Smooth muscle cell of the umbilical artery (primary cell): Measurements from ENCODE around the gene MUL1. TPM values are rescaled to one million over a fixed set of nuclear protein-coding genes. Genes with fewer than 3 reads are reported as not detected.

ENCODE experiments used
- total RNA-seq: library from RNA; depleted of rRNA; stranded (reverse); fragments of >200 nt; gene quantifications from 2 replicates; pipeline ENCODE4 v1.2.3, GENCODE V29; 2014

The MUL1 gene
- total RNA-seq, result 27.3 and 30.6 TPM in 2 replicates

GRCh38 chr1:20507564-20508410, at the start of gene MUL1:
Gene MUL1, minus strand, starts transcription at chr1:20508151. Its CDS starts 127 bp downstream, at chr1:20508024.

GRCh38 chr1:20551945-20552727, 44.2 kb upstream of the MUL1 start, which contains the start of gene FAM43B:
Gene FAM43B, plus strand, starts transcription at chr1:20552573. Its CDS starts 401 bp downstream, at chr1:20552974.

GRCh38 chr1:20485527-20486456, 22.2 kb downstream of the MUL1 start, which contains the start of gene CAMK2N1:
Gene CAMK2N1, minus strand, starts transcription at chr1:20486210. Its CDS starts 831 bp downstream, at chr1:20485379.

Other genes with a start within 250 kb of the MUL1 start
- gene VWA5B1, start 217.3 kb downstream of the MUL1 start, total RNA-seq, result not detected in 2 replicates
- 2.1 and 8.5 TPM in 2 replicates for gene CAMK2N1, start 21.9 kb downstream of the MUL1 start, total RNA-seq
- 0.09 TPM in 1 of 2 replicates, not detected in the other for gene FAM43B, start 44.4 kb upstream of the MUL1 start, total RNA-seq
- 0.92 TPM in 1 of 2 replicates, not detected in the other for gene CDA, start 80.9 kb upstream of the MUL1 start, total RNA-seq
- gene PINK1, start 125.3 kb upstream of the MUL1 start, total RNA-seq, result 62.7 and 68.4 TPM in 2 replicates
- gene DDOST, start 153.2 kb upstream of the MUL1 start, total RNA-seq, result 445 and 563 TPM in 2 replicates
- gene KIF17, start 209.9 kb upstream of the MUL1 start, total RNA-seq, result 1.2 and 2.2 TPM in 2 replicates
- 0.89 and 8.5 TPM in 2 replicates for gene SH2D5, start 224.6 kb upstream of the MUL1 start, total RNA-seq